Muscle of leg (tissue), 16 donors: ENCODE results near the gene TAF6L. TPM values are rescaled to one million over a fixed set of nuclear protein-coding genes. Genes with fewer than 3 reads are reported as not detected.

ENCODE experiments used
- DNase-seq: peaks from one replicate; pipeline ENCODE4 v3.0.0; 2013
- H3K27ac ChIP-seq: one replicate; pipeline ENCODE4 v1.5.1; 2013; ENCODE audit warnings: mild to moderate bottlenecking, low read length, control low read depth
- H3K27me3 ChIP-seq: one replicate; pipeline ENCODE4 v1.6.1; 2013; ENCODE audit warnings: low read length; ENCODE audit not compliant: control insufficient read depth, insufficient read depth
- H3K36me3 ChIP-seq: one replicate; pipeline ENCODE4 v1.6.1; 2013; ENCODE audit warnings: low read length; ENCODE audit not compliant: control insufficient read depth, insufficient read depth
- H3K4me1 ChIP-seq: one replicate; pipeline ENCODE4 v1.6.1; 2013; ENCODE audit warnings: low read length; ENCODE audit not compliant: control insufficient read depth, insufficient read depth
- H3K4me3 ChIP-seq: one replicate; pipeline ENCODE4 v1.5.1; 2013; ENCODE audit warnings: low read length, control low read depth
- H3K9me3 ChIP-seq: replicated peaks from 2 replicates; pipeline ENCODE4 v1.6.1; 2013; ENCODE audit warnings: low read depth, low read length; ENCODE audit not compliant: control insufficient read depth
- WGBS: methylation state at CpG from one replicate; pipeline ENCODE4 v1.1.5; 2013; ENCODE audit warnings: missing lambda C conversion rate; ENCODE audit not compliant: insufficient coverage; 5-methylcytosine and 5-hydroxymethylcytosine counted together
- long read RNA-seq, 11 donors: transcript quantifications; one replicate each; lab custom pipeline, GENCODE V29; 2026
- polyA plus RNA-seq, 8 donors: library from polyadenylated mRNA; unstranded; fragments of 120-200 nt; gene quantifications; one replicate each; pipeline versions ENCODE4 v1.2.1 to v1.2.3, GENCODE V29; 2013; ENCODE audit warnings: inconsistent platforms in 1 of 8, low replicate concordance in 1 of 8; ENCODE audit not compliant: insufficient read length in 8 of 8, insufficient read depth in 1 of 8
- total RNA-seq: library from RNA; stranded (reverse); fragments of 120-200 nt; gene quantifications from one replicate; pipeline ENCODE4 v1.2.4, GENCODE V29; 2013

TAF6L gene, protein sequence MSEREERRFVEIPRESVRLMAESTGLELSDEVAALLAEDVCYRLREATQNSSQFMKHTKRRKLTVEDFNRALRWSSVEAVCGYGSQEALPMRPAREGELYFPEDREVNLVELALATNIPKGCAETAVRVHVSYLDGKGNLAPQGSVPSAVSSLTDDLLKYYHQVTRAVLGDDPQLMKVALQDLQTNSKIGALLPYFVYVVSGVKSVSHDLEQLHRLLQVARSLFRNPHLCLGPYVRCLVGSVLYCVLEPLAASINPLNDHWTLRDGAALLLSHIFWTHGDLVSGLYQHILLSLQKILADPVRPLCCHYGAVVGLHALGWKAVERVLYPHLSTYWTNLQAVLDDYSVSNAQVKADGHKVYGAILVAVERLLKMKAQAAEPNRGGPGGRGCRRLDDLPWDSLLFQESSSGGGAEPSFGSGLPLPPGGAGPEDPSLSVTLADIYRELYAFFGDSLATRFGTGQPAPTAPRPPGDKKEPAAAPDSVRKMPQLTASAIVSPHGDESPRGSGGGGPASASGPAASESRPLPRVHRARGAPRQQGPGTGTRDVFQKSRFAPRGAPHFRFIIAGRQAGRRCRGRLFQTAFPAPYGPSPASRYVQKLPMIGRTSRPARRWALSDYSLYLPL
- total RNA-seq (17.6 TPM), polyA plus RNA-seq (10 to 100 TPM; 12.7 to 21.5 (median 17.0) TPM)
- long read RNA-seq, donor 1, partial matches to known transcripts, result 0 of 3 reads
- long read RNA-seq, donor 1, other reads (novel, unspliced or antisense), result 0 of 3 reads
- long read RNA-seq, donor 2, result 0 reads
- long read RNA-seq, donor 3, partial matches to known transcripts, result 0 of 2 reads
- long read RNA-seq, donor 3, other reads (novel, unspliced or antisense), result 0 of 2 reads
- long read RNA-seq, donor 4, partial matches to known transcripts, result 0 of 17 reads
- long read RNA-seq, donor 4, other reads (novel, unspliced or antisense), result 15 of 17 reads
- long read RNA-seq, donor 5, partial matches to known transcripts, result 0 of 78 reads
- long read RNA-seq, donor 5, other reads (novel, unspliced or antisense), result 75 of 78 reads
- long read RNA-seq, donor 6, partial matches to known transcripts, result 12 of 28 reads
- long read RNA-seq, donor 6, other reads (novel, unspliced or antisense), result 12 of 28 reads
- long read RNA-seq, donor 7, partial matches to known transcripts, result 17 of 43 reads
- long read RNA-seq, donor 7, other reads (novel, unspliced or antisense), result 25 of 43 reads
- long read RNA-seq, donor 8, partial matches to known transcripts, result 0 of 42 reads
- long read RNA-seq, donor 8, other reads (novel, unspliced or antisense), result 42 of 42 reads
- long read RNA-seq, donor 9, partial matches to known transcripts, result 12 of 36 reads
- long read RNA-seq, donor 9, other reads (novel, unspliced or antisense), result 23 of 36 reads
- long read RNA-seq, donor 10, partial matches to known transcripts, result 0 of 57 reads
- long read RNA-seq, donor 10, other reads (novel, unspliced or antisense), result 57 of 57 reads
- long read RNA-seq, donor 11, partial matches to known transcripts, result 5 of 6 reads
- long read RNA-seq, donor 11, other reads (novel, unspliced or antisense), result 0 of 6 reads

DNA sequence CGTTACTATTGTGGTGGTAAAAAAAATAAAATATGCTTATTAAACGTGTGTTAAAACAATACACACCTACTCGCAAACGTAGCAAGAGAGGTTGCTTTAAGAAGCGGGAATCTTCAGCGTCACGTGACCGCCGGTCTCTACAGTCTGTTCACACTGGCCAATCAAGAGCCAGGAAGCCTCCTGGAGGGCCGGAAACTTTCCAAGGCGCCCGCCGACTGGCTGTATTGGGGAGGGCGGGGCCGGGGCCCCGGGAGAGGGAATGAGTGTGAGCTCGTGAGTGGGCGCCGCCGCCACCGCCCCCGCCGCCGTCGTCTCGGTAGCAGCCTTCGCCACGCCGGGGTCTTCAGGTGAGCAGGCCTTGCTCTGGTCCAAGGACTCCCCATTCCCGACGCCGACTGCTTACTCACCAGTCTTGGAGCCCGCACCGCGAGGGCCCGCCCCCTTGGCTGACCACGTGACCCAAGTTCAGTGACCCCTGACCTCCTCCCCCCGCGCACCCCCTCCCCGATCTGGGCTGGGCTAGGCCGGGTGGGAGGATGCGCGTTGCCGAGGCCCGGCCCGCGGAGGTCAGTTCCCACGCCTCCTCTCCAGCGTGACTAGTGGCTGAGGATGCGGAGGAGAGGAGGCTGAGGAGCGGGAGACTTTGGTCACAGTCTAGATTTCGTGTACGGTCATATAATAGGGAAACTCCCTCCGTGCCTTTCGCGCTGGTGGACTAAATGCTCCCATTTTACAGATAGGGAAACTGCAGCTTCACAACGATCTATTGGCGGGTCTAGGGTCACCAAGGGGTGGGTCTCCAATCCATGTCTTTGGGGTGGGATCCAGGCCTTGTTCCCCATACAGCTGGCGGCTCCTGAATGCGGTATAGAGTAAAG is at the start of gene TAF6L:
TAF6L (plus strand) TSS at position 253 of the 878 bp plus-strand sequence. CDS start 4,388 bp downstream, outside the sequence.
- Histone ChIP-seq H3K27me3 (no peaks in the 10 kb centered on the region), H3K9me3 (no peaks in the 10 kb centered on the region), H3K36me3 (peaks cover 31% of the 10 kb centered on the region), H3K4me1 (peaks cover 20% of the 10 kb centered on the region), H3K4me3 (peak within 1 kb of the TSS; percentile 90), H3K27ac (peak within 1 kb of the TSS; percentile 98)
- under 1% methylated on average over 42 of the region's 60 CpGs for WGBS
- DNase-seq, result peak; percentile 99

DNA sequence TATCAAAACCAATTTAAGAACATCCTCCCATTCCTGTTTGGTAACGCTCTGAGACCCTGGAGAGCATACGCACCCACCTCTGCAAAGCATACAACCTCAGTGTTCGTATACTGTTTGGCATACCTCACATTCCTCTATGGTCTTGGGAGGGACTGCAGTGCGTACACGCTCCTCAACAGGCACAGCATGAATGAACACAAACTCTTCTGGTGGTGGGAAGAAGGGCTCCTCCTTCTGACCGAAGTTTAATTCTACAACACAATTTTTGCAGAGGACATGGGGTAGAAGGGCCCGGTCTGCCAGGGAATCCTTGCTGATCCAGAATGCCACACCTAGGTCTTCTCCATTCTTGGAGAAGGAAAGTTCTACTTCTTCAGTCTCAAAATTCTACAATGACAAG is 49.2 kb upstream of the TAF6L start:
- Histone ChIP-seq H3K4me3 (no peak overlapping the region), H3K27me3 (no peaks in the 10 kb centered on the region), H3K4me1 (peaks cover 10% of the 10 kb centered on the region), H3K27ac (no peak overlapping the region), H3K9me3 (no peaks in the 10 kb centered on the region), H3K36me3 (peaks cover 66% of the 10 kb centered on the region)
- no peak for DNase-seq
- 70% methylated on average over 2 of the region's 7 CpGs for WGBS

DNA sequence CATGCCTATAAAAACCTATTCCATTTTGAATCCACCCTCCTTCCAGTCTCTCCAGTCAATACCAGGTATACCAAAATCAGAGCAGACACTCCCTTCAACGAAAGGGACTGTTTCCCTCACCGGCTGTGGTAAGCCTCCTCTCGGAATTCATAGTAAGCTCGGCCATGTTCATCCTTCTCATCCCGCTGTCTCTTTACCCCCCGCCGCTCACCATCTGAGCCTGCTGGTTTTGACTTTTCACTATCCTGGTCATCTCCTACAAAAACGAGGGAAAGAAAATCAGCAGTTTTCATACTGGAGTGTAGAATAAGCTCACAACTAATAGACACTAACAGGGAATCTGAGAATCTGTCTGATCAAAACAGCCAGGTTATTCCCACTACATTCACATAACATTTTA is 47.0 kb upstream of the TAF6L start:
- no peaks in the 10 kb centered on the region for H3K9me3 ChIP-seq
- no peak overlapping the region for H3K4me3 ChIP-seq
- peaks cover 49% of the 10 kb centered on the region for H3K36me3 ChIP-seq
- no peaks in the 10 kb centered on the region for H3K27me3 ChIP-seq
- H3K4me1 ChIP-seq, result peaks cover 15% of the 10 kb centered on the region
- 58% methylated on average over 7 of the region's 8 CpGs for WGBS
- H3K27ac ChIP-seq, result no peak overlapping the region
- no peak for DNase-seq

DNA sequence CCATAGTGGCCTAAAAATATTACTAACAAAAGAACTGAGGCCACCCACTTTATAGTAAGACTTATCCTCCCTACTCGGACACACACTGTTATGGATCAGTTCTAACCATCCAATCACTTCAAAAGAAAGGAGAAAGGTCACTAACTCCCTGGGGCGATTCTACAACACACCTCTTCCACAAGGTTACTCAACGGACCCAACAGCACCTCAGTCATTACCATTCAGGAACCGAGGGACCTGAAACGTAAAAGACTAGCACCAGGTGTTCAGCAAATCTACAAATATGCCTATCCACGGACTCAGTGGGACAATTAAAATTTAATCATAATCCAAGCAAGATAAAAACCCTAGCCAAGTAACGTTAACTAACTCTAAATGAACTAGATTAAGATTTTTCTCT is 45.5 kb upstream of the TAF6L start:
- Histone ChIP-seq H3K36me3 (peaks cover 39% of the 10 kb centered on the region), H3K4me1 (peaks cover 26% of the 10 kb centered on the region), H3K27ac (peak overlapping the region; percentile 40), H3K4me3 (peak overlapping the region; percentile 84), H3K27me3 (no peaks in the 10 kb centered on the region), H3K9me3 (no peaks in the 10 kb centered on the region)
- no peak for DNase-seq
- WGBS, result 4% methylated on average over 4 of the region's 7 CpGs

DNA sequence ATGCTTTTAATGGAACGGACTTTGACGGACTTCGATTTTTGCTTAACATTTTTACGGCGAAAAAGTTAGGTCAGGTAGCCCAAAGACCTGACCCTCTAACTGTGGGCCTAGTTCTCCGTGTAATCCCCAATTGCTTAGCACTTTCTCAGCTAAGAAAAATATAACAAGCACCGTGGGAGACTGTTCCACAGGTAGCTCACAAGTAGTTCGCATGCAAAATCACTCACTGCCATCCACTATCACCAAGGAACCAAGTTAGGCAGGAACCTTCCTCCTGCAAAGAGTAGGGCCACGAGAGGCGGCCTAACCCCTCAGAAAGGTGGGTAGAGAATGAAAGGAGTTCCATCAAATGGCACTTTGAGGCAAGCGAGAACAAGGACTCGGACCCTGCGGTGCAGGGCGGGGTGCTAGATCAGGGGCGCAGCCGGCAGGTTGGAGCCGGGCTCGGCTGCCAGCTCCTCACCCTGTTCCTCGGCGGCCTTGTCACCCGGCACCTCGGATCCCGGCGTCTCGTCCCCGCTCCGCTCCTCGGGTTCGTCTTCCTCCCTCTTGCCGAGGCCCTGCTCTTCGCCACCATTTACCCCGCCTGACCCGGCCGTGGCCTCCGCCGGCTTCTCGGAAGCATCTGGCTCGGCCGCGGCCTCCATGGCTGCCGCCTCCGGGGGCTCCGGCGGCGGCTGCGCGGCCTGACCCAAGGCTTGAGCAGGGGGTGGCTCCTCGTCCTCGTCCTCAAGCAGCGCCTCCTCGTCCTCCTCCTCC is 44.9 kb upstream of the TAF6L start:
- DNase-seq, result no peak
- peak overlapping the region; percentile 99 for H3K27ac ChIP-seq
- H3K9me3 ChIP-seq, result no peaks in the 10 kb centered on the region
- peak overlapping the region; percentile 84 for H3K4me3 ChIP-seq
- peaks cover 29% of the 10 kb centered on the region for H3K4me1 ChIP-seq
- WGBS, result under 1% methylated on average over 49 of the region's 51 CpGs
- H3K27me3 ChIP-seq, result no peaks in the 10 kb centered on the region
- peaks cover 36% of the 10 kb centered on the region for H3K36me3 ChIP-seq

DNA sequence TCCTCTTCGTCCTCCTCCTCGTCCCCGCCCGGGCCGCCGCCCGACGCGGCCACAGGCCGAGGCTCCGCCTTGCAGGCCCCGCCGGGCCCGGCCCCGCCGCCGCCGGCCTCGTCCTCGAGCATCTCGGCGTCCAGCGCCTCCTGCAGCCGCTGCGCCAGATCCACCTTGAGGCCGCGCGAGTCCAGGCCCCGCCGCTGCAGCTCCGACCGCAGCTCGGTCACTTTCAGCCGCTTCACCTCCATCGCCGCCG is 44.4 kb upstream of the TAF6L start:
- Histone ChIP-seq H3K9me3 (no peaks in the 10 kb centered on the region), H3K36me3 (peaks cover 33% of the 10 kb centered on the region), H3K27ac (peak overlapping the region; percentile 99), H3K27me3 (no peaks in the 10 kb centered on the region), H3K4me1 (peaks cover 29% of the 10 kb centered on the region), H3K4me3 (peak overlapping the region; percentile 84)
- 0% methylated on average over 37 of the region's 37 CpGs for WGBS
- no peak for DNase-seq

DNA sequence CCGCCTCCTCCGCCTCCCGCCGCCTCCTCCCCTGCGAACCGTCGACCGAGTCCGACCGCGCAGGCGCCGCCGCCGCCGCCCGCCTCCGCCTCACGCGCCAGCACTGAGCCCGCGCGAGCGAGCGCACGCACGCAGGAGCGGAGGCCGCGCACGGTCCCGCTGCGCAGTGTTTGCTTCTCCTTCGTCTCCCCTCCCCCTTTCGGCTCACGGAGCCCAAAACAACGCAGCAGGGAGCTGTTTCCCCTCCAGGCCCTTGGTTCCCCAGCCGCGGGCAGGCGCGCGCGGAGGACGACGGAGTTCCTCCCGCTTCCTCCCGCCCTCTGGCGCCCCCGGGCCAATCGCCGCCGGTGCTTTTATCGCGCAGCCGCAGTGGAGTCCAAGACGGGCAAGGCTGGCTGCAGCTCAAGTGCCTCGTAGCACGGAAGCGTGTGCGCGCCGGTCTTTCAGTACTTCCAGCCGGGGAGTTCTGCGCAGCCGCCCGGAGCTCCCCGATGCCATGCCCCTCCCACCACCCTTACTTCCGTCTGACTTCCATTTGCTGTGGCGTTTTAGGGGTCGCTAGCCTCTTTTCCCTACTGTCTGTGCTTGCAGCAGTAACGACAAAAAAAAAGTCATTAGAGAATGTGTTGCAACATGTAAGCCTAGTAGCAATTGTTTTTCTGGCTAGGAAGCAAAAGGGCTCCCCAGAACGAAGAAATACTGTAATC is 43.9 kb upstream of the TAF6L start, which contains the start of gene HNRNPUL2:
HNRNPUL2 (minus strand) TSS at position 293 of the 707 bp plus-strand sequence. CDS start 301 bp downstream, outside the sequence.
- peak; percentile 100 for DNase-seq
- no peaks in the 10 kb centered on the region for H3K27me3 ChIP-seq
- H3K27ac ChIP-seq, result peak within 1 kb of the TSS; percentile 99
- WGBS, result 0% methylated on average over 71 of the region's 72 CpGs
- peaks cover 29% of the 10 kb centered on the region for H3K4me1 ChIP-seq
- no peaks in the 10 kb centered on the region for H3K9me3 ChIP-seq
- peak within 1 kb of the TSS; percentile 84 for H3K4me3 ChIP-seq
- peaks cover 28% of the 10 kb centered on the region for H3K36me3 ChIP-seq

DNA sequence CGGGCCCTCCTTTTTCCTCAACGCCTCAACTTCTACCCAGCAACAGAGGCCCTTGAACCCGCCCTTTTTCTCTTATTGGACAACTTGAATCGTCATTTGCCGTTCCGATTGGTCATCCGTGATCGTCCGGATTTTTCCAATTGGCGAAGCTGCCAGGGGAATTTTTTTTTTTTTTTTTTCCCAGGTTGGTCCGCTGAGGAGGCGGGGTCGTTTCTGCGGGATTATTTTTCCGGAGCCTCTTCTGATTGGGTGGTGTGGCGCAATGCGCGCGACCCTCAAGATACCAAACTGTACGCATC is 43.4 kb upstream of the TAF6L start:
- Histone ChIP-seq H3K36me3 (peaks cover 24% of the 10 kb centered on the region), H3K4me3 (peak overlapping the region; percentile 84), H3K27ac (peak overlapping the region; percentile 99), H3K4me1 (peaks cover 29% of the 10 kb centered on the region), H3K27me3 (no peaks in the 10 kb centered on the region), H3K9me3 (no peaks in the 10 kb centered on the region)
- peak; percentile 100 for DNase-seq
- WGBS, result 0% methylated on average over 19 of the region's 20 CpGs
